GM12891 (cell line): ENCODE data around the gene RAB25.

Experiments
- PAX5 ChIP-seq: IDR thresholded peaks from 2 replicates; pipeline ENCODE4 v1.6.1; 2011; ENCODE audit warnings: low read length, moderate library complexity, mild to moderate bottlenecking; ENCODE audit not compliant: insufficient read depth, severe bottlenecking
- POLR2A ChIP-seq: IDR thresholded peaks from 2 replicates; pipeline ENCODE4 v1.6.1; 2011; ENCODE audit warnings: low read depth, low read length, control low read depth
- POLR2AphosphoS5 ChIP-seq: IDR thresholded peaks from 2 replicates; pipeline ENCODE4 v1.6.1; 2011; ENCODE audit warnings: low read depth, low read length, control low read depth
- POU2F2 ChIP-seq: IDR thresholded peaks from 2 replicates; pipeline ENCODE4 v1.6.1; 2011; ENCODE audit warnings: low read depth, mild to moderate bottlenecking, control low read depth, low read length, moderate library complexity
- TAF1 ChIP-seq: IDR thresholded peaks from 2 replicates; pipeline ENCODE4 v1.6.1; 2011; ENCODE audit warnings: low read depth, low read length, control low read depth

DNA sequence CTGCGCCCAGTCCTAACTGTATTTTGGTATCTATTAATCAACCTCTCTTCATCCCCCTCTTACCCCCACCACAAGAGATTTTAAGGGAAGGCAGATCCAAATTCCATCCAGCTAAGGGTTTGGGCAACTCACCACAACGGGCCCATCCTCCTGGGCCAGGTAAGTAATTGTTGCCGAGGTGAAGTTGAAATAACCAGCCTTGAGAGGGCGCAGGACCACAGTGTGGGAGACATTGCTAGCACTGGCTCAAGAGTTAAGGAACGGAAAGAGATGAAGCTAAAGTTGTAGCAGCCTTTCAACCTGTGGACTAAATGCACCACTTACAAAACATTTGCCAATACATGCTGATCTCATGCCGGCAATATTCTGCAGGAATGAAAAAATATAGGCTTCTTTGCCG is 46.1 kb upstream of the RAB25 start:
- TF ChIP-seq POLR2A (no peak), POU2F2 (no peak), PAX5 (no peak), TAF1 (no peak), POLR2AphosphoS5 (no peak)
